ENCODE data around the gene AGPAT1.
"Not testable (repeated sequence)": the region's sequence is repeated elsewhere in the genome, so short reads cannot be mapped to it uniquely, and the experiment has no call there.

Gene AGPAT1

DNA sequence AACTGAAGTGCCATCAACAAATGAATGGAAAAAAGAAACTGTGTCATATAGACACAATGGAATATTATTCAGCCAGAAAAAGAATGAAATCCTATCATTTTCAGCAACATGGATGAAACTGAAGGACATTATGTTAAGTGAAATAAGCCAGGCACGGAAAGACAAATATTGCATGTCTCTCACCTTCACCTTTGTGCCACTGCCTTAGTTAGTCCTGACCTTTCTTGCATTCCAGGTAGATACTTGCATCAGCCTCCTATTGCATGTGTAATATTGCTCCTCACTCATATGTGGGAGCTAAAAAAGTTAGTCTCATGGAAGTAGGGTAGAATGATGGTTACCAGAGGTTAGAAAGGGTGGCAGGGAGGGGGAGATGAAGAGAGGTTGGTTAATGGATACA lies 33.1 kb upstream of the AGPAT1 start:
- H3K9me3 Mint-ChIP-seq = no peaks in the 10 kb centered on the region
- DNase-seq (ENCODE audit: low spot score in 2 of 2) (no peak), ATAC-seq (no peak)
- no peaks in the 10 kb centered on the region for H3K36me3 Mint-ChIP-seq
- no peaks in the 10 kb centered on the region for H3K4me1 Mint-ChIP-seq
- H3K4me3 Mint-ChIP-seq = no peak overlapping the region
- H3K27ac Mint-ChIP-seq = no peak overlapping the region

DNA sequence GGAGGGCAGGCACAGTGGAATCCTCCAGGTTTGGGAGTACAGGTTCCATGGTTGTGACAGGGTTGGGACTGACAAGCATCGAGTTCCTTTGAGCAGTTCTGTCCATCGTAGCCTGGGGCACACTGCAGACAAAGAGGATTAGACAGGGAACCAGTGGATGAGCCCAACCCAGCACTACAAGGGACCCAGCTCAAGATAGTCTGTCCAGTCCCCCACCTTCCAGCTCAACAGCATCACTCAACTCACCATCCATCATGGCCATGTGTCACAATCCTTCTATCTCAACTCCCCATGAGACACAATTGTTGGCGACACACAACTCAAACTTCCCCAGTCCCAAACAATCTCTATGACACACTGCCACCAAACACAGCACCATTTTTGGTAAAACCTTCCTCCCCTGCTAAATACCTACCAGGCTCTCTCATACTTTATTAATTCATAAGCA lies 28.4 kb upstream of the AGPAT1 start:
- no peaks in the 10 kb centered on the region for H3K9me3 Mint-ChIP-seq
- H3K4me3 Mint-ChIP-seq = no peak overlapping the region
- H3K4me1 Mint-ChIP-seq = no peaks in the 10 kb centered on the region
- no peaks in the 10 kb centered on the region for H3K36me3 Mint-ChIP-seq
- H3K27ac Mint-ChIP-seq = no peak overlapping the region
- DNase-seq (ENCODE audit: low spot score in 2 of 2) (no peak), ATAC-seq (no peak)

DNA sequence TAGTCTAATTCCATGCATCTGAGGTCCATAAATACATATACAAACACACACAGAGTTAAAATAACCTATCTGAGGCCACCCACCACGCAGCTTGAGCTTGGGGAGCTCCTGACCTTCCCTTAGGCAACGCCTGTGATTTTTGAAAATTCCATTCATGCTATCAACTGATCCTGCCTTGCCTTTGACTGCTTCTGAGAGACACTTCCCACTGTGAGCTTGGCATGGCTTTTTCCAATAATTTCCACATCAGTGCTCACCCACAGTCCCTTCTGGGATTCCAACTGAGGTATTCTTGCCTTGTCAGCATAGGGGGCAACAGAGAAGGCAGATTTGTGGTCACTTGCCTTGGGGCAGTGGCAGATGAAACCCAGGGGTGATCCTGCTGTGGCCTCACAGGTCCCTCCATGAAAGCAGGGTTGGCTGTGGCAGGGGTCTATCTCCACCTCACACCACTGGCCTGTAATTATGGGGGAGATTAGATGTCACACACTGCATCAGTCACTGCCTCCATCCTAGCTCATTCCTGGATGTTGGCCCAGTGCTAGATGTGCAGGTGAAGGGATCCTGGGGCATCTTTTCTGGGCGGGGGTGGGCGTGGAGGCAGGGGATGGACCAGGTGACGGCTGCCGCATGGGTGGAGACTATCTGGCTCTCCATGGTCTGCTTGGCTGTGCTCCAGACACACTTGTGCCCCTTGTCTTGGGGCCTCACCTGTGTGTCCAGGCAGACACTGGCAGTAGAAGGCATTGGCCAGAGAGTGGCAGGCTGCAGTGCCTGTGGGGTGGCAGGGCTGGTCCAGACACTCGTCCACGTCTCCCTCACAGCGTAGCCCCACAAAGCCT lies 27.8 kb upstream of the AGPAT1 start:
- no peaks in the 10 kb centered on the region for H3K4me1 Mint-ChIP-seq
- H3K27ac Mint-ChIP-seq = no peak overlapping the region
- H3K4me3 Mint-ChIP-seq = no peak overlapping the region
- no peaks in the 10 kb centered on the region for H3K9me3 Mint-ChIP-seq
- no peak for ATAC-seq
- no peak for DNase-seq (ENCODE audit: low spot score in 2 of 2)
- no peaks in the 10 kb centered on the region for H3K36me3 Mint-ChIP-seq

DNA sequence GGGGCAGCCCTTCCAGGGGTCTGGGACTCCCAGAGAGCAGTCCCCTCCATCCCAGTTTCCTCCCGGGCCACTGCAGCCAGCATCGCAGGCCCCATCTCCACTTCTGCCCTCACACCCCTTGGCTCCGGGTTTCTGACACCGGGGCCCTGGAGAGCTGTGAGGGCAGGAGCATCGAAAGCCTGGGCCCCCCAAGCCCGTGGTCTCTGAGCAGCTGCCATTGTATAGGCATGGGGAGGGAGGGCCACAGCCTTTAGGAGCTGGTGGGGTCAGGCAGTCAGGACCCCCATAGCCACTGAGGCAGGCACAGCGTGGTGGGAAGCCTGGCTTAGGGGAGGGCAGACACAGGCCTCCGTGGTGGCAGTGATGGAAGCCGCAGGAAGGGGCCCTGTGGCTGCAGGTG lies 26.3 kb upstream of the AGPAT1 start:
- ATAC-seq = no peak
- no peaks in the 10 kb centered on the region for H3K9me3 Mint-ChIP-seq
- no peak for DNase-seq (ENCODE audit: low spot score in 2 of 2)
- H3K4me1 Mint-ChIP-seq = peaks cover 1% of the 10 kb centered on the region
- H3K36me3 Mint-ChIP-seq = peaks cover 1% of the 10 kb centered on the region
- no peak overlapping the region for H3K27ac Mint-ChIP-seq
- H3K4me3 Mint-ChIP-seq = no peak overlapping the region

- Mint-ChIP-seq H3K4me3 (no peak overlapping the region), H3K36me3 (peaks cover 14% of the 10 kb centered on the region), H3K27ac (no peak overlapping the region), H3K9me3 (no peaks in the 10 kb centered on the region), H3K4me1 (peaks cover 14% of the 10 kb centered on the region)
- ATAC-seq (no peak), DNase-seq (ENCODE audit: low spot score in 2 of 2) (no peak)
Measured at GRCh38 chr6:32200711-32201475, 25.0 kb upstream of the AGPAT1 start.

DNA sequence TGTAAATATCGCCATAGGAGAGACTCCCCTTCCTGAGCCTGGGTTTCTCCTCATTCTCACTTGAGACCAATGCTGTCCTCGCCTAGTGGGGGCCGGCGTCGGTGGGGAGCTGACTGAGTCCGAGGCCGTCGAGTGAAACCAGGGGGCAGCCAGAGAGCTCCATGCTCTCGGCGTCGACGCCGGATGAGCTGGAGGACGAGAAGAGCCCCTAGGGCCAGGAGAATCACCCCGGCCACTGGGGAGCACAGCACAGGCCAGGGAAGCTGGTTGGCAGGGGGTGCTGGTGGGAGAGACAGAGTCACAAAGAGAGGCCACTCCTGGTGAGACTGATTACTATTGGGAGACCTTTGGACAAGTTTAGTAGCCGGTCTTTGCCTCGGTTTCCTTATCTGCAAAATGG lies 23.0 kb upstream of the AGPAT1 start:
- Mint-ChIP-seq H3K4me3 (no peak overlapping the region), H3K27ac (no peak overlapping the region), H3K9me3 (no peaks in the 10 kb centered on the region), H3K4me1 (peaks cover 32% of the 10 kb centered on the region), H3K36me3 (peaks cover 19% of the 10 kb centered on the region)
- no peak for ATAC-seq
- DNase-seq (ENCODE audit: low spot score in 2 of 2) = no peak

- H3K9me3 Mint-ChIP-seq = no peaks in the 10 kb centered on the region
- ATAC-seq (no peak), DNase-seq (ENCODE audit: low spot score in 2 of 2) (no peak)
- peaks cover 37% of the 10 kb centered on the region for H3K4me1 Mint-ChIP-seq
- peaks cover 19% of the 10 kb centered on the region for H3K36me3 Mint-ChIP-seq
- no peak overlapping the region for H3K4me3 Mint-ChIP-seq
- H3K27ac Mint-ChIP-seq = no peak overlapping the region
Measured at GRCh38 chr6:32198345-32198696, 22.4 kb upstream of the AGPAT1 start.

DNA sequence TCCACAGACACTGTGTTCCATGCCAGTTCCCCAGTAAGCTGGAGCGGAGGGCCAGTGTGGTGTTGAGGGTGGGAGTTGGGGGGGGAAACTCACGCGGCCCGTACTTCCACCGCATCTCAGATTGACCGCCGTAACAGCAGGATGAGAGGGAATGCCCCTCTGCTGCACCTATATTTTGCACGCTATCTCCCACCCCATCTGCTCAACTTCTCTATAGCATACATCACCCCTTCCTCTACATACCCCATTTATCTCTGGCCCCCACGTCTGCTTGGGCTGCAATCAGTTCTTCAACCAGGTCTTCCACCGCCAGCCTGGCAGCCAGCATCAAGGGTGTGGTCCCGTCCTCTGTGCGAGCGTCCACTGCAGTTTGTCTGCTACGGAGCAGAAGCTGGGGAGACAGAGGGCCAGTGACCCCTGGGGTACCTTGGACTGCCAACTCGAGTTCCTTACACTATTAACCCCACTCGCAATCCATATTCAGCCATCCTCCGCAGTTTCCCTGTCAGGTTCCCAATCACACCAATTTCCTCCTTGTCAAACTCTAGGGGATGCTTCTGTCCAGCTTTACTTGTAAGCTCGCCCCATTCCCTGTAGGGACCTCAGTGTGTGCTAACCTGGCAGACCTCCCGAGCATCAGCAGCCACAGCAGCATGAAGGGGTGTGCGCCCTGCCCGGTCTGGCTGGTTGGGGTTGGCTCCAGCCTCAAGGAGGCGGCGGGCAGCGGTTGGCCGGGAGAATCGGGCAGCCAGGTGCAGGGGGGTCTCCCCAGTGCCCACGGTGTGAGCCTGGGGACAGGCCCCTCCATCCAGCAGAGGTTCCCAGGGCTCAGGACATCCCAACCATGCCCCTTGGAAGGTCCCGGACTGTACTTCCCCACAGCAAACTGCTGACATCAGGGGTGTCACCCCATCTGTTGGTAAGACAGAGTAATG lies 21.1 kb upstream of the AGPAT1 start:
- Mint-ChIP-seq H3K36me3 (peaks cover 28% of the 10 kb centered on the region), H3K4me1 (peaks cover 51% of the 10 kb centered on the region), H3K9me3 (no peaks in the 10 kb centered on the region), H3K4me3 (peak overlapping the region; percentile 99), H3K27ac (peak overlapping the region; percentile 99)
- ATAC-seq (no peak), DNase-seq (ENCODE audit: low spot score in 2 of 2) (no peak)

DNA sequence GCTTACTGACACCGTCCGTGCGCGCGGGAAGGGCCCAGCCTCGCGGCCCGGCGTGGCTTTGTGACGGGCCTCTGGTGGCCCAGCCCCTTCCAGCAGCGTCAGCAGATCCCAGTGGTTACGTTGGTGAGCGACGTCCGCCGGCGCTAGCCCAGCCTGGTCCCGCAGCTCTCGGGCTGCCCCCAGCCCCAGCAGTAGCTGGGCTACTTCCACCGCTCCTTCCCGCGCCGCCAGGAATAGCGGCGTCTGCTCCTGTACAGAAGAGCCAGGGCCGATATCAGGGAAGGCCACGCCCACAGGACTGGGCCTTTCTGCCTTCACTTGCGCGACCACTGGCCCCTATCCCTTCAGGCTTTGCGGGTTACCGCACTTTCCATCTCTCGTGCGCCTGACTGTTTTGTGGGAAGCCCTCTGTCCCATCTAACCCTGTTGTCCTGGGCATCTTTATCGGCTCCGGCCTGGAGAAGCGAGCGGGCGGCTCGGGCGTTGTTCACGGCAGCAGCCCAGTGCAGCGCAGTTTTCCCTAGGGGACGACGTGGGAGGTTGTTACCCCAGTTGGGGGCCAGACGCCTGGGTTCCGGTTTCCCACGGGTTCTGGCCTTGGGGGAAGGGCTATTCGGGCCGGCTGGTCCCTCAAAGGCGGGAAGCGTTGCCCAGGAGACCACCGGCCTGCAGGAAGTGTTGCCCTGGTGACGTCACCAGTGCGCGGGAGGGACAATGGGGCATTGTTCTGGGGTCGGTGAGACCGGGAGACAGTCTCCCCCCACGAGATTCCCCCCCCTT lies 20.2 kb upstream of the AGPAT1 start:
- ATAC-seq (peak; percentile 90), DNase-seq (ENCODE audit: low spot score in 2 of 2) (peak; percentile 53 to 86)
- peak overlapping the region; percentile 99 for H3K27ac Mint-ChIP-seq
- H3K36me3 Mint-ChIP-seq = peaks cover 36% of the 10 kb centered on the region
- H3K9me3 Mint-ChIP-seq = no peaks in the 10 kb centered on the region
- peaks cover 59% of the 10 kb centered on the region for H3K4me1 Mint-ChIP-seq
- peak overlapping the region; percentile 99 for H3K4me3 Mint-ChIP-seq

GRCh38 chr6:32195652-32195901 lies 19.7 kb upstream of the AGPAT1 start:
- DNase-seq (ENCODE audit: low spot score in 2 of 2) (peak; percentile 99 to 100), ATAC-seq (peak; percentile 90)
- no peaks in the 10 kb centered on the region for H3K9me3 Mint-ChIP-seq
- H3K36me3 Mint-ChIP-seq = peaks cover 41% of the 10 kb centered on the region
- H3K27ac Mint-ChIP-seq = peak overlapping the region; percentile 99
- peak overlapping the region; percentile 99 for H3K4me3 Mint-ChIP-seq
- peaks cover 63% of the 10 kb centered on the region for H3K4me1 Mint-ChIP-seq

DNA sequence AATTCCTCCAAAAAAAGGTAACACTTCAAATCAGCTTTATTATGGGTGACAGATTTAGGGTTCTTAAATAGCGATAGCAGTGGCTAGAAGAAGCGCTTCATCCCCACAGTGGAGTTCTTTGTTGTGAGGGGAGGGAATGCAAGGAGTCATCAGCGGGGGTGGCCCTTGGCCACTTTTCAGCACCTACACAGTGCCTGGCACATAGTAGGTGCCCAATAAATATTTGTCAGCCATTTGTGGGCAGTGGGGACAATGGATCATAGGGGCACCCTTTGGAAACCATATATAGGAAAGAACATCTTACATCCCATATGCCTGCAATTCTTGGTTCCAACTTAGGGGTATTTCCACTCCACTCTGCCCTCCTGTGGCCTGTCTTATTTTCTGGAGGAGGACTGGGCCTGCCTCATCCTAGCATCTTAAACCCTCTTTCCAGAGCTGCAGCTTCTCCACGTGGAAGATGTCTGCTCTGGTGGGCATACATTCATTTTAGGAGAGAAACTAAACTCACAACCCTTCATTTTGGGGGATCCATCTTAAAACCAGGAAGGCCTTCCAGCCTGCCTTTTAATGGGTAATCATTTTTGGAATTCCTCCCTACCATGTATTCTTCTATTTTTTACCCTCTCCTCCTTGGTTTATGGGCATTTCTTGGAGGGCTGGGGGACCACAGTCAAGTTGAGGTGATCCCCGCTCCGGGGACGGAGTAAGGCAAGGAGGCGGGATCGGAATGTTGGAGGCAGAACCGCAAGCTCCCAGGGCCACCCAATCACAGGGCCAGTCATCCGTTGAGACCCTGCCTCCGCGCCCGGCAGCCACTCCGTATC lies 19.2 kb upstream of the AGPAT1 start:
- ATAC-seq (peak; percentile 4), DNase-seq (ENCODE audit: low spot score in 2 of 2) (no peak)
- Mint-ChIP-seq H3K27ac (peak overlapping the region; percentile 99), H3K9me3 (no peaks in the 10 kb centered on the region), H3K36me3 (peaks cover 47% of the 10 kb centered on the region), H3K4me1 (peaks cover 63% of the 10 kb centered on the region), H3K4me3 (peak overlapping the region; percentile 99)

- peaks cover 64% of the 10 kb centered on the region for H3K4me1 Mint-ChIP-seq
- H3K36me3 Mint-ChIP-seq = peaks cover 50% of the 10 kb centered on the region
- ATAC-seq (no peak), DNase-seq (ENCODE audit: low spot score in 2 of 2) (no peak)
- H3K27ac Mint-ChIP-seq = peak overlapping the region; percentile 99
- no peaks in the 10 kb centered on the region for H3K9me3 Mint-ChIP-seq
- H3K4me3 Mint-ChIP-seq = peak overlapping the region; percentile 99
Measured at GRCh38 chr6:32194388-32194787, 18.5 kb upstream of the AGPAT1 start.

DNA sequence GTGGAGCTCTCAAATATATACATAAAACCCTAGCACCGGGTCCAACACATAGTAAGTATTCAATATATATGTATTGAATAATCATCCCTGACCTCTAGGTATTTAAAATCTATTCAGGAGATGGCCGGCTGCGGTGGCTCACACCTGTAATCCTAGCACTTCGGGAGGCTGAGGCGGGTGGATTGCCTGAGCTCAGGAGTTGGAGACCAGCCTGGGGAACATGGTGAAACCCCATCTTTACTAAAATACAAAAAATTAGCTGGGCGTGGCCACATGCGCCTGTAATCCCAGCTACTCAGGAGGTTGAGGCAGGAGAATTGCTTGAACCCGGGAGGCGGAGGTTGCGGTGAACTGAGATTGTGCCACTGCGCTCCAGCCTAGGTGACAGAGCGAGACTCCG lies 17.2 kb upstream of the AGPAT1 start:
- peak overlapping the region; percentile 99 for H3K4me3 Mint-ChIP-seq
- H3K9me3 Mint-ChIP-seq; DNase-seq (ENCODE audit: low spot score in 2 of 2); ATAC-seq: not testable (repeated sequence)
- peak overlapping the region; percentile 99 for H3K27ac Mint-ChIP-seq
- H3K36me3 Mint-ChIP-seq = peaks cover 63% of the 10 kb centered on the region
- H3K4me1 Mint-ChIP-seq = peaks cover 77% of the 10 kb centered on the region

- ATAC-seq (no peak), DNase-seq (ENCODE audit: low spot score in 2 of 2) (no peak)
- Mint-ChIP-seq H3K4me1 (peaks cover 80% of the 10 kb centered on the region), H3K27ac (peak within 1 kb of the TSS; percentile 99), H3K36me3 (peaks cover 66% of the 10 kb centered on the region), H3K9me3 (no peaks in the 10 kb centered on the region), H3K4me3 (peak within 1 kb of the TSS; percentile 99)
Measured at GRCh38 chr6:32192608-32193039, 16.7 kb upstream of the AGPAT1 start, which contains the start of gene GPSM3. Gene GPSM3, minus strand, starts transcription at chr6:32192643. Its CDS starts 130 bp downstream, at chr6:32192513.
